ENCODE data around the gene SCARB1. TPM values are rescaled to one million over a fixed set of nuclear protein-coding genes. Genes with fewer than 3 reads are reported as not detected.

SCARB1 gene
- total RNA-seq, 1 experiment from 2014 or later: 106 TPM

DNA sequence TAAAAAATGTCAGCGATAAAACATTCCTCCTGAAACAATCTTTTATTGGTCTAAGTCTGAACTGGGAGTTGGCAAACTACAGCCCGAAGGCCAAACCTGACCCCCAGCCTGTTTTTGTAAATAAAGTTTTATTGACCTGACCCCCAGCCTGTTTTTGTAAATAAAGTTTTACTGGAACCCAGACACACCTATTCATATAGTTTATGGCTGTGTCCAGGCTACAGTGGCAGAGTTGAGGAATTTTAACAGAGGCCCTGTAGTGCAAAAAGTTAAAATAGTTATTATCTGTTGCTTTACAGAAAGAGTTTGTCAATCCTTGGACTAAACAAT lies 12.1 kb upstream of the SCARB1 start:
- H3K9me3 ChIP-seq: no peaks in the 10 kb centered on the region
- no peaks in the 10 kb centered on the region for H3K36me3 ChIP-seq (ENCODE audit: control insufficient read depth, insufficient read depth, low read length)
- H3K4me3 ChIP-seq (ENCODE audit: low read depth, low read length): no peak overlapping the region
- DNase-seq: no peak
- no TSS peak for BruUV-seq (replicated peaks)
- Mint-ChIP-seq H3K4me1 (ENCODE audit: low read depth, unreplicated experiment) (peaks cover 7% of the 10 kb centered on the region), H3K4me3 (ENCODE audit: unreplicated experiment) (no peak overlapping the region), H3K27me3 (ENCODE audit: insufficient read depth, unreplicated experiment) (no peaks in the 10 kb centered on the region), H3K9me3 (ENCODE audit: unreplicated experiment) (no peaks in the 10 kb centered on the region), H3K27ac (ENCODE audit: unreplicated experiment) (peak overlapping the region; percentile 0), H3K36me3 (ENCODE audit: insufficient read depth, unreplicated experiment) (no peaks in the 10 kb centered on the region)
- CTCF ChIA-PET: no interaction called here
- intact Hi-C loops (cut with micrococcal nuclease; ENCODE audit: unreplicated experiment): no loop called here
- TF ChIP-seq, protein P1, sequence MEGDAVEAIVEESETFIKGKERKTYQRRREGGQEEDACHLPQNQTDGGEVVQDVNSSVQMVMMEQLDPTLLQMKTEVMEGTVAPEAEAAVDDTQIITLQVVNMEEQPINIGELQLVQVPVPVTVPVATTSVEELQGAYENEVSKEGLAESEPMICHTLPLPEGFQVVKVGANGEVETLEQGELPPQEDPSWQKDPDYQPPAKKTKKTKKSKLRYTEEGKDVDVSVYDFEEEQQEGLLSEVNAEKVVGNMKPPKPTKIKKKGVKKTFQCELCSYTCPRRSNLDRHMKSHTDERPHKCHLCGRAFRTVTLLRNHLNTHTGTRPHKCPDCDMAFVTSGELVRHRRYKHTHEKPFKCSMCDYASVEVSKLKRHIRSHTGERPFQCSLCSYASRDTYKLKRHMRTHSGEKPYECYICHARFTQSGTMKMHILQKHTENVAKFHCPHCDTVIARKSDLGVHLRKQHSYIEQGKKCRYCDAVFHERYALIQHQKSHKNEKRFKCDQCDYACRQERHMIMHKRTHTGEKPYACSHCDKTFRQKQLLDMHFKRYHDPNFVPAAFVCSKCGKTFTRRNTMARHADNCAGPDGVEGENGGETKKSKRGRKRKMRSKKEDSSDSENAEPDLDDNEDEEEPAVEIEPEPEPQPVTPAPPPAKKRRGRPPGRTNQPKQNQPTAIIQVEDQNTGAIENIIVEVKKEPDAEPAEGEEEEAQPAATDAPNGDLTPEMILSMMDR (IDR thresholded peaks at IDR 0.05; ENCODE audit: insufficient read depth in 1 of 2, low read depth in 1 of 2, low read length in 1 of 2, severe bottlenecking in 1 of 2, unreplicated experiment in 1 of 2): no peak
- peaks cover 14% of the 10 kb centered on the region; the same call in 1 of the 2 replicates for H3K4me1 ChIP-seq
- no peaks in the 10 kb centered on the region for H3K27me3 ChIP-seq (replicated peaks; ENCODE audit: control insufficient read depth, insufficient read depth, low read length)
- POLR2A ChIA-PET: no interaction called here

DNA sequence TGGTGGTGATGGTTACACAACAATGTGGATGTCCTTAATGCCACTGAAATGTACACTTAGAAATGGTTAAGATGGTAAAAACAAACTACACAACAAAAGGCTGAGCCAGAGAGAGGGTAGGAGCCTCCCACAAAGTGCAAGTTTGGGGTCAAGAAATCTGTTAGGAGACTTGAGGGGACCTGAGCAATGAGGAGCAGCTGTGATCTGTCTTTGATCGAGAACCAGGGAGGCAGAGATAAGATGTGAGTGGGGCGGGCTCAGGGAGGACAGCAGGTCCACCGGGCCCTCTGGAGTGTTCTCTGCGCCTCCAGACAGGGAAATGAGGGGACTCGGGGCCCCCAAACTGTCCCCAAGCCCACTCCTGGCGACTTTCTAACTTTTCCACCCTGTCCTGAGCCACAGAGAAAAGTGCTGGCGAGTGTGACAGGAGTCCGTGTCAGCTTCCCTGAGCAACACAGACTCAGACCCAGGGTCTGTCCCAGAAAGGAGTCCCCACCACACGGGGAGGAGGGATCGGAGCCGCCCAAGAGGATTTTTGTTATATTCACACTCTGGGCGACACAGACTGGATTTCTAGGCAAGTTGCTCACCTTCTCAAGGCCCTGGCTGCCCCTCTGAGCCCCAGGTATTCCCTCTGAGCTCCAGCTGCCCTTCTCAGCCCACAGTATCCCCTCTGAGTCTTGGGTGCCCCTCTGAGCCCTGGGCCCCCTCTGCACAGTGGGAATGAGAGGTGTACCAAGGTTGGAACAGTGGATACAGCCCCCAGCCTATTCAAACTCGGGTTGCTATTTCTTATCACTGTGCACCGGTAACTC lies 11.5 kb upstream of the SCARB1 start:
- intact Hi-C loops (cut with micrococcal nuclease; ENCODE audit: unreplicated experiment): no loop called here
- Mint-ChIP-seq H3K4me1 (ENCODE audit: low read depth, unreplicated experiment) (peaks cover 7% of the 10 kb centered on the region), H3K9me3 (ENCODE audit: unreplicated experiment) (no peaks in the 10 kb centered on the region), H3K36me3 (ENCODE audit: insufficient read depth, unreplicated experiment) (no peaks in the 10 kb centered on the region), H3K4me3 (ENCODE audit: unreplicated experiment) (no peak overlapping the region), H3K27me3 (ENCODE audit: insufficient read depth, unreplicated experiment) (no peaks in the 10 kb centered on the region), H3K27ac (ENCODE audit: unreplicated experiment) (no peak overlapping the region)
- ChIA-PET POLR2A (no interaction called here), CTCF (no interaction called here)
- H3K4me3 ChIP-seq (ENCODE audit: low read depth, low read length): no peak overlapping the region
- TF ChIP-seq, protein P1 (IDR thresholded peaks at IDR 0.05; ENCODE audit: insufficient read depth in 1 of 2, low read depth in 1 of 2, low read length in 1 of 2, severe bottlenecking in 1 of 2, unreplicated experiment in 1 of 2): no peak
- H3K4me1 ChIP-seq: peaks cover 14% of the 10 kb centered on the region; the same call in 1 of the 2 replicates
- H3K36me3 ChIP-seq (ENCODE audit: control insufficient read depth, insufficient read depth, low read length): no peaks in the 10 kb centered on the region
- no peaks in the 10 kb centered on the region for H3K9me3 ChIP-seq
- no TSS peak for BruUV-seq (replicated peaks)
- DNase-seq: no peak
- no peaks in the 10 kb centered on the region for H3K27me3 ChIP-seq (replicated peaks; ENCODE audit: control insufficient read depth, insufficient read depth, low read length)

DNA sequence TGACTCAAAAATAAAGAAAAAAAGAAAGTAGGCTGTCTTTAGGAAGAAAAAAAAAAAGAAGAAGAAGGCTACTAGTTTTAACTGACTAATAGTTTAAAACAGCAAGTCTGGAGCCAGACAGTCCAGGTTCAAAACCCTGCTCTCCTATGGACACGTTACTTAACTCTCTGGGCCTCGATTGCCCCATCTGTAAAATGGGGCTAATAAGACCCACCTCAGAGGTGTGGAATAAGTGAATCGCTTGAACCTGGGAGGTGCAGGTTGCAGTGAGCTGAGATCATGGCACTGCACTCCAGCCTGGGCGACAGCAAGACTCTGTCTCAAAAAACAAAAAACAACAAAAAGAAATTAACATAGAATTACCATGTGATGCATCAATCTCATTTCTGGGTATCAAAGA lies 10.5 kb upstream of the SCARB1 start:
- H3K4me1 ChIP-seq: peaks cover 14% of the 10 kb centered on the region; the same call in 1 of the 2 replicates
- no peaks in the 10 kb centered on the region for H3K27me3 Mint-ChIP-seq (ENCODE audit: insufficient read depth, unreplicated experiment)
- H3K4me1 Mint-ChIP-seq (ENCODE audit: low read depth, unreplicated experiment): peaks cover 7% of the 10 kb centered on the region

More for the DNA sequence above, 10.5 kb upstream of the SCARB1 start:
- Histone ChIP-seq H3K9me3 (no peaks in the 10 kb centered on the region), H3K36me3 (ENCODE audit: control insufficient read depth, insufficient read depth, low read length) (no peaks in the 10 kb centered on the region), H3K27me3 (replicated peaks; ENCODE audit: control insufficient read depth, insufficient read depth, low read length) (no peaks in the 10 kb centered on the region), H3K4me3 (ENCODE audit: low read depth, low read length) (no peak overlapping the region)
- BruUV-seq (replicated peaks): no TSS peak
- CTCF ChIA-PET: no interaction called here
- intact Hi-C loops (cut with micrococcal nuclease; ENCODE audit: unreplicated experiment): no loop called here
- H3K36me3 Mint-ChIP-seq (ENCODE audit: insufficient read depth, unreplicated experiment): no peaks in the 10 kb centered on the region
- TF ChIP-seq, protein P1 (IDR thresholded peaks at IDR 0.05; ENCODE audit: insufficient read depth in 1 of 2, low read depth in 1 of 2, low read length in 1 of 2, severe bottlenecking in 1 of 2, unreplicated experiment in 1 of 2): no peak
- H3K9me3 Mint-ChIP-seq (ENCODE audit: unreplicated experiment): no peaks in the 10 kb centered on the region
- POLR2A ChIA-PET: no interaction called here
- no peak overlapping the region for H3K4me3 Mint-ChIP-seq (ENCODE audit: unreplicated experiment)
- DNase-seq: no peak
- H3K27ac Mint-ChIP-seq (ENCODE audit: unreplicated experiment): no peak overlapping the region
